HFF-Myc (cell line): ENCODE measurements around the gene PRPF38B.

Source experiments
- DNase-seq: peaks from one replicate; pipeline ENCODE4 v3.0.0-alpha.2; 2011; ENCODE audit warnings: low read depth; ENCODE audit errors: extremely low read depth
- H3K4me3 ChIP-seq: replicated peaks from 2 replicates; pipeline ENCODE4 v1.5.1; 2011; ENCODE audit warnings: low read depth, mild to moderate bottlenecking, control low read depth, low read length
- CTCF ChIP-seq: IDR thresholded peaks from 2 replicates; pipeline ENCODE4 v1.5.1; 2012; ENCODE audit warnings: mild to moderate bottlenecking, low read depth, low read length, control low read depth; ENCODE audit errors: missing control alignments

The PRPF38B gene

GRCh38 chr1:108734171-108734865 lies 42.2 kb downstream of the PRPF38B start:
- H3K4me3 ChIP-seq = no peak overlapping the region
- TF ChIP-seq CTCF = no peak
- DNase-seq = no peak

GRCh38 chr1:108742253-108742652 lies 50.1 kb downstream of the PRPF38B start:
- H3K4me3 ChIP-seq = no peak overlapping the region
- TF ChIP-seq CTCF = no peak
- DNase-seq = no peak

GRCh38 chr1:108745980-108746381 lies 53.9 kb downstream of the PRPF38B start:
- no peak for DNase-seq
- no peak overlapping the region; the same call in 1 of the 2 replicates for H3K4me3 ChIP-seq
- no peak for TF ChIP-seq CTCF

GRCh38 chr1:108746382-108747170 lies 54.5 kb downstream of the PRPF38B start, which contains the start of gene STXBP3:
TSS of gene STXBP3 (plus strand) at chr1:108746674. CDS start at chr1:108746738, 64 bp downstream.
- peak; percentile 94 for DNase-seq
- peak; percentile 97 for TF ChIP-seq CTCF
- peak within 1 kb of the TSS; percentile 85 for H3K4me3 ChIP-seq

- peak; percentile 45 for DNase-seq
- H3K4me3 ChIP-seq = peak overlapping the region; percentile 85
- TF ChIP-seq CTCF = no peak
Measured at GRCh38 chr1:108747171-108747850, 55.2 kb downstream of the PRPF38B start.

GRCh38 chr1:108747898-108748297 lies 55.8 kb downstream of the PRPF38B start:
- H3K4me3 ChIP-seq = peak overlapping the region; percentile 85; the same call in 1 of the 2 replicates
- no peak for TF ChIP-seq CTCF
- DNase-seq = no peak
